ENCODE measurements around the gene KCNK7.

KCNK7 gene

DNA sequence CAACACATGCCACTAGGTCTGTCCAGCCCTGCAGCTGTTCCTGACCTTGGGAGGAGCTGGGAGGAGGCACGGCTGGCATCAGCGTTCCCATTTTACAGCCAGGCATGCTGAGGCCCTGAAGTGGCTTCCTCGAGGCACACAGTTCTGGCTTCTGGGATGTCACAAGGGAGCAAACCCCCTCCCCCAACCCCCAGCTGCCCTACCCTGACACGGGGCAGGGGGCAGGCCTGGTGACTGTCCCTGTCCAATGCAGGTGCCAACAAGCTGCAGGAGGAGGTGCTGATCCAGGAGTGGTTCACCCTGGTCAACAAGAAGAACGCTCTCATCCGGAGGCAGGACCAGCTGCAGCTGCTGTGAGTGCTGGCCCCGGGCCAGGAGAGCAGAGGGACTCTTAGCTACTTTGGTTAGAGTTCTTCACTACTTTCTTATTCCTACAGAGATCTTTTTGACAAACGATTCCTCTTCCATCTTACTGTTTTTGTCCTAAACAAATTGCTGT lies 5.3 kb downstream of the KCNK7 start:
- FAIRE-seq (no peak), DNase-seq (ENCODE audit: extremely low spot score, insufficient read length, low read depth) (no peak)

GRCh38 chr11:65589444-65590239 lies 6.0 kb downstream of the KCNK7 start:
- DNase-seq (ENCODE audit: extremely low spot score, insufficient read length, low read depth) (no peak), FAIRE-seq (peak; percentile 46)

GRCh38 chr11:65588199-65589054 lies 7.2 kb downstream of the KCNK7 start:
- peak; percentile 100 for FAIRE-seq

GRCh38 chr11:65586676-65587075 lies 8.9 kb downstream of the KCNK7 start:
- no peak for FAIRE-seq
- no peak for DNase-seq (ENCODE audit: extremely low spot score, insufficient read length, low read depth)

More at GRCh38 chr11:65588199-65589054, 7.2 kb downstream of the KCNK7 start:
- DNase-seq (ENCODE audit: extremely low spot score, insufficient read length, low read depth): peak; percentile 92

DNA sequence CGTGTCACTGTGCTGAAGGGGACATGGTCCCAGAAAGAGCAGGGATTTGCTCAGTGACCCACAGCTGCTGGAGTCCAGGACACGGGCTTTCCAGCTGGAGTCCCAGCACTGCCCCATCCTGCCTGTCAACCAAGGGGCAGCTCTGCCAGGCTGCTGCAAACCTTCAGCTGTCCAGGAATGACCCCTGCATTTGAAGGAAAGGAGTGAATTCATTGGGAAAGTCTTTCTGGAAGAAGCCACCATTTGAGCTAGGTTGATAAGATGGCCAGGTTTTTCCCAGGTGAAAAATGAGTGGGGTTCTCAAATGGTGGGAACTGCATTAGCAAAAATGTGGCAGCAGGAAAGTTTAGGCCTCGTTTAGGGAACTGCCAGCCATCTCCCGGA lies 9.4 kb downstream of the KCNK7 start:
- no peak for FAIRE-seq
- no peak for DNase-seq (ENCODE audit: extremely low spot score, insufficient read length, low read depth)

GRCh38 chr11:65585396-65586246 lies 10.0 kb downstream of the KCNK7 start:
- no peak for FAIRE-seq

DNA sequence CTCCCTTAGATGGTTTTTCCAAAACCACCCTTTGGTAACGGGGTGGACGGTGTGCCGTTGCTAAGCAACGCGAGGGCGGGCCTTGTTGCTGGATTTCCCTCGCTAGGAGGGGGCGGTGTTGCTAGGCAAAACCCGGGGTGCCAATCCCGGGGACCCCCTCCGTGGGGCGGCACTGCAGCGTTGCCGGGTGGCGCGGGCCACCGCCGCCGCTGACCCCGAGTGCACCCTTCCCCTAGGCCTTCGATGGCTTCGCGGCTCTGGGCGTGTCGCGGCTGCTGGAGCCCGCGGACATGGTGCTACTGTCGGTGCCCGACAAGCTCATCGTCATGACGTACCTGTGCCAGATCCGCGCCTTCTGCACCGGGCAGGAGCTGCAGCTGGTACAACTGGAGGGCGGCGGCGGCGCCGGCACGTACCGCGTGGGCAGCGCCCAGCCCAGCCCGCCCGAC lies 10.9 kb downstream of the KCNK7 start:
- DNase-seq (ENCODE audit: extremely low spot score, insufficient read length, low read depth) (no peak), FAIRE-seq (no peak)

More at GRCh38 chr11:65585396-65586246, 10.0 kb downstream of the KCNK7 start:
- DNase-seq (ENCODE audit: extremely low spot score, insufficient read length, low read depth): no peak

GRCh38 chr11:65584106-65584505 lies 11.5 kb downstream of the KCNK7 start:
- FAIRE-seq: no peak
- no peak for DNase-seq (ENCODE audit: extremely low spot score, insufficient read length, low read depth)

GRCh38 chr11:65583589-65583988 lies 12.0 kb downstream of the KCNK7 start:
- FAIRE-seq (no peak), DNase-seq (ENCODE audit: extremely low spot score, insufficient read length, low read depth) (no peak)

GRCh38 chr11:65581928-65582327 lies 13.7 kb downstream of the KCNK7 start:
- FAIRE-seq (no peak), DNase-seq (ENCODE audit: extremely low spot score, insufficient read length, low read depth) (no peak)

GRCh38 chr11:65580756-65581155 lies 14.8 kb downstream of the KCNK7 start:
- DNase-seq (ENCODE audit: extremely low spot score, insufficient read length, low read depth) (no peak), FAIRE-seq (no peak)

DNA sequence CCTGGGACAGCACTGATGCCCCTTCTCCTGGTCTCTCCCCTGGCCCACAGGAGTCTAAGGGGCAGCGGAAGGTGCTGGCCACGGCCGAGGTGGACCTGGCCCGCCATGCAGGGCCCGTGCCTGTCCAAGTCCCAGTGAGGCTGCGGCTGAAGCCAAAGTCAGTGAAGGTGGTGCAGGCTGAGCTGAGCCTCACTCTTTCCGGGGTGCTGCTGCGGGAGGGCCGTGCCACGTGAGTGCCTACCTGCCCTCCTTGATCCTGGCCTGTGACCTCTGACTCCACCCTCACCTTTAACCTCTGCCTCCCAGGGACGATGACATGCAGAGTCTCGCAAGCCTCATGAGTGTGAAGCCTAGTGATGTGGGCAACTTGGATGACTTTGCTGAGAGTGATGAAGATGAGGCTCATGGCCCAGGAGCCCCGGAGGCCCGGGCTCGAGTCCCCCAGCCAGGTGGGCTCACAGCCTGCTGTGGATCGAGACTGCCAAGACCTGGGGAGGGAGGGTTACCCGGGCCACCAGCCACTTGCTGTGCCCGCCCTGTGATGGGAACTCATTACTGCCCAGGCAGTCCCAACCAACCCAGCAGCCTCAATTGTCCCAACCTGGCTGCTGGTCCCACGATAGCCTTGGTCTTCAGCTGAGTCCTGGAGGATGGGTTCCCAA lies 15.4 kb downstream of the KCNK7 start:
- FAIRE-seq: no peak
- DNase-seq (ENCODE audit: extremely low spot score, insufficient read length, low read depth): no peak

DNA sequence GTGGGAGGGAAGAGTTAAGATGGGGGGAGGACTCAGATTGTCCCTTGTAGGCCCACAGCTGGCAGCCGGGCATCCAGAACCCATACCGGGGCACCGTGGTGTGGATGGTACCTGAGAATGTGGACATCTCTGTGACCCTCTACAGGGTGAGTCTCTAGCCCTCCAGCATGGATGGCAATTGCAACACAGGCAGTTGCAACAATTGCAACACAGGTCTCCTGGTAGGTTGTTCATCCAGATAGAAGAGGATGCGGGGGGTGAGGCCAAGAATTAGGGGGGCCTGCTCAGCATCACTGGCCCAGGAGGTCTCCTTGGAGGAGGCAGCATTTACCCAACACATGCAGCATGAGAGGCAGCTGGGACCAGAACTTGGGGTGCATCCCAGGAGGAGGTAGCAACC lies 16.3 kb downstream of the KCNK7 start:
- no peak for FAIRE-seq
- no peak for DNase-seq (ENCODE audit: extremely low spot score, insufficient read length, low read depth)

- DNase-seq (ENCODE audit: extremely low spot score, insufficient read length, low read depth) (no peak), FAIRE-seq (no peak)
These were observed 16.9 kb downstream of the KCNK7 start for GRCh38 chr11:65578667-65579066.

DNA sequence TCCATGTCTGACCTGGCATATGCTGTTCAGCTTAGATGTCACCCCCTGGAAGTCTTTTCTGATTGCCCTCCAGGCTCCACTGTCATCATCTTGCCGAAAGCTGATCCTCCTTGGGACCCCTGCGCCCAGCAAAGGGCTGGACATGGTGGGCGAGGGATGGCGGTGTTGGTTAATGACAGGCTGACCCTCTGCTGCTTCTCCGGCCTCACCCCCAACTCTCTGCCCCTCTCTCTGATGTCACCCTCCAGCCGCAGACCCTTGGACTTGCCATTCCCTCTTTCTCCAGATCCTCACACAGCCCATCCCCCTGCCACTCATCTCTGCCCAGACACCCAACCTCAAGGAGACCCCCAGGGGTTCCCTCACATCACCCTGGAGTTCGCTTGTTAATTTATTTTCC lies 17.5 kb downstream of the KCNK7 start:
- DNase-seq (ENCODE audit: extremely low spot score, insufficient read length, low read depth) (no peak), FAIRE-seq (no peak)

- FAIRE-seq: no peak
- DNase-seq (ENCODE audit: extremely low spot score, insufficient read length, low read depth): no peak
These were observed 17.9 kb downstream of the KCNK7 start for GRCh38 chr11:65577756-65578109.

GRCh38 chr11:65576867-65577755 lies 18.5 kb downstream of the KCNK7 start:
- DNase-seq (ENCODE audit: extremely low spot score, insufficient read length, low read depth) (no peak), FAIRE-seq (peak; percentile 68)

DNA sequence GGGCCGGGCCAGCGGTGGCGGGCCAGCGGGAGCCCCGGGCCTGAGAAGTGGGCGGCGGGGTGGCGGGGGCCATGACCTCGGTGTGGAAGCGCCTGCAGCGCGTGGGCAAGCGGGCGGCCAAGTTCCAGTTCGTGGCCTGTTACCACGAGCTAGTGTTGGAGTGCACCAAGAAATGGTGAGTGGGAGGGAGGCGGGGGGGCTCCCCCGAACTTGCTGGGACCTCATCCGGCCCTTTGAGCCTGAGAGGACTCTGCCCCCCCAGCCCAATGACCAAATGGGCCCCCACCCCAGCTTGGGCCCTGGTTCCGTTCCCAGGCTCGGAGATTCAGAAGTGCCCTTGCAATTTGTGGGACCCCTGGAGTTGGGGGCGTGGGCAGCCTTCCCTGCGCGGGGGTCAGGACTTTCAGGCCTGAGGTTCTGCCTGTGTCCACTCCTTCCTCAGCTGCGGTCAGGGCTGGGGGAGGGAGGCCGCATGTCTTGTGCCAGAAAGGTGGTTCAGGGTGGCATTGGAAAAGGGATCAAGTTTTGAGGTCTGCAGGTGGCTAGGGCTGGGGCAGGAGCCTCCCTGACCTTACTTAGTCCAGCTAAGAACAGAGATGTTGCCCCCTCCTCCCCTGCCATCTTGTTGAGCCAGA lies 19.3 kb downstream of the KCNK7 start:
- FAIRE-seq (no peak), DNase-seq (ENCODE audit: extremely low spot score, insufficient read length, low read depth) (no peak)

Data from GM18507 (cell line).